Neural progenitor cell (in vitro differentiated cells): ENCODE results near the gene SAG. TPM values are rescaled to one million over a fixed set of nuclear protein-coding genes. Genes with fewer than 3 reads are reported as not detected.

Source experiments
- DNase-seq: peaks from one replicate; pipeline ENCODE4 v3.0.0-alpha.2; 2016; ENCODE audit warnings: low spot score
- H2AFZ ChIP-seq: fragments of 200-600 bp; sonication (generic); replicated peaks from 2 replicates; pipeline ENCODE4 v1.6.1; 2016; ENCODE audit warnings: antibody characterized with exemption
- H3F3A ChIP-seq: fragments of 200-600 bp; sonication (generic); 2 replicates; pipeline ENCODE4 v1.6.1; 2016; ENCODE audit warnings: antibody characterized with exemption, low read depth
- H3K27ac ChIP-seq: fragments of 200-600 bp; sonication (generic); 2 replicates; pipeline ENCODE4 v1.5.1; 2016; ENCODE audit warnings: mild to moderate bottlenecking
- H3K27me3 ChIP-seq: fragments of 200-600 bp; sonication (generic); 2 replicates; pipeline ENCODE4 v1.6.1; 2016; ENCODE audit warnings: mild to moderate bottlenecking, moderate library complexity
- H3K36me3 ChIP-seq: fragments of 200-600 bp; sonication (generic); 2 replicates; pipeline ENCODE4 v1.5.1; 2016
- H3K4me1 ChIP-seq: fragments of 200-600 bp; sonication (generic); 2 replicates; pipeline ENCODE4 v1.6.1; 2016; ENCODE audit warnings: mixed run types
- H3K4me2 ChIP-seq: fragments of 200-600 bp; sonication (generic); 2 replicates; pipeline ENCODE4 v1.6.1; 2016
- H3K4me3 ChIP-seq: fragments of 200-600 bp; sonication (generic); 2 replicates; pipeline ENCODE4 v1.5.1; 2016
- H3K79me2 ChIP-seq: fragments of 200-600 bp; sonication (generic); 2 replicates; pipeline ENCODE4 v1.6.1; 2016; ENCODE audit warnings: low read depth
- H3K9ac ChIP-seq: fragments of 200-600 bp; sonication (generic); 2 replicates; pipeline ENCODE4 v1.6.1; 2016
- H3K9me3 ChIP-seq: fragments of 200-600 bp; sonication (generic); 2 replicates; pipeline ENCODE4 v1.5.1; 2016; ENCODE audit warnings: low read depth
- H4K20me1 ChIP-seq: fragments of 200-600 bp; sonication (generic); 2 replicates; pipeline ENCODE4 v1.6.1; 2016; ENCODE audit warnings: low read depth
- H3K27ac Mint-ChIP-seq: 3 replicates; pipeline ENCODE4 v1.8.0; 2021; ENCODE audit warnings: mixed read lengths
- H3K27me3 Mint-ChIP-seq: 2 replicates; pipeline ENCODE4 v1.8.0; 2022; ENCODE audit warnings: low read depth, mild to moderate bottlenecking, inconsistent platforms, moderate library complexity, mixed read lengths; ENCODE audit not compliant: insufficient read depth
- H3K36me3 Mint-ChIP-seq: 3 replicates; pipeline ENCODE4 v1.8.0; 2021; ENCODE audit warnings: mixed read lengths
- H3K4me1 Mint-ChIP-seq: 3 replicates; pipeline ENCODE4 v1.8.0; 2021; ENCODE audit warnings: mixed read lengths
- H3K4me3 Mint-ChIP-seq: 3 replicates; pipeline ENCODE4 v1.8.0; 2021; ENCODE audit warnings: mild to moderate bottlenecking, moderate library complexity, mixed read lengths
- H3K9me3 Mint-ChIP-seq: 3 replicates; pipeline ENCODE4 v1.8.0; 2020; ENCODE audit warnings: mixed read lengths
- CTCF ChIP-seq: fragments of 200-600 bp; sonication (generic); IDR thresholded peaks from 2 replicates; pipeline ENCODE4 v1.5.1; 2017; ENCODE audit warnings: antibody characterized with exemption, mild to moderate bottlenecking
- EZH2 ChIP-seq: fragments of 200-600 bp; sonication (generic); IDR thresholded peaks from 2 replicates; pipeline ENCODE4 v1.6.1; 2017; ENCODE audit warnings: antibody characterized with exemption, mild to moderate bottlenecking, moderate library complexity
- EZH2phosphoT487 ChIP-seq: fragments of 200-600 bp; sonication (generic); IDR thresholded peaks from 2 replicates; pipeline ENCODE4 v1.6.1; 2017; ENCODE audit warnings: antibody characterized with exemption
- total RNA-seq: library from RNA; depleted of rRNA; stranded (reverse); fragments of >200 nt; gene quantifications from 2 replicates; pipeline ENCODE4 v1.2.3, GENCODE V29; 2015; ENCODE audit warnings: low replicate concordance

Gene SAG
- total RNA-seq, 1 donor from 2014 or later = not detected

GRCh38 chr2:233379441-233379840, 71.8 kb downstream of the SAG start:
- TF ChIP-seq CTCF (no peak), EZH2phosphoT487 (no peak), EZH2 (no peak)
- peaks cover 3% of the 10 kb centered on the region for H3K27me3 Mint-ChIP-seq

GRCh38 chr2:233380132-233380895, 72.7 kb downstream of the SAG start:
- peak overlapping the region; percentile 67 for H3K27ac Mint-ChIP-seq
- H3K4me2 ChIP-seq = no peak overlapping the region
- H3K9me3 Mint-ChIP-seq = peaks cover 2% of the 10 kb centered on the region

More at GRCh38 chr2:233379441-233379840, 71.8 kb downstream of the SAG start:
- Histone ChIP-seq H3K4me3 (no peak overlapping the region), H3K4me1 (peaks cover 13% of the 10 kb centered on the region), H3K79me2 (no peaks in the 10 kb centered on the region), H4K20me1 (peaks cover 8% of the 10 kb centered on the region), H3K9ac (no peak overlapping the region), H2AFZ (no peak overlapping the region), H3K27me3 (no peaks in the 10 kb centered on the region), H3K4me2 (no peak overlapping the region), H3K9me3 (no peaks in the 10 kb centered on the region), H3F3A (no peaks in the 10 kb centered on the region), H3K27ac (no peak overlapping the region), H3K36me3 (no peaks in the 10 kb centered on the region)
- Mint-ChIP-seq H3K9me3 (peaks cover 2% of the 10 kb centered on the region), H3K4me1 (peaks cover 18% of the 10 kb centered on the region), H3K36me3 (peaks cover 11% of the 10 kb centered on the region), H3K27ac (peak overlapping the region; percentile 10), H3K4me3 (no peak overlapping the region)
- no peak for DNase-seq

DNA sequence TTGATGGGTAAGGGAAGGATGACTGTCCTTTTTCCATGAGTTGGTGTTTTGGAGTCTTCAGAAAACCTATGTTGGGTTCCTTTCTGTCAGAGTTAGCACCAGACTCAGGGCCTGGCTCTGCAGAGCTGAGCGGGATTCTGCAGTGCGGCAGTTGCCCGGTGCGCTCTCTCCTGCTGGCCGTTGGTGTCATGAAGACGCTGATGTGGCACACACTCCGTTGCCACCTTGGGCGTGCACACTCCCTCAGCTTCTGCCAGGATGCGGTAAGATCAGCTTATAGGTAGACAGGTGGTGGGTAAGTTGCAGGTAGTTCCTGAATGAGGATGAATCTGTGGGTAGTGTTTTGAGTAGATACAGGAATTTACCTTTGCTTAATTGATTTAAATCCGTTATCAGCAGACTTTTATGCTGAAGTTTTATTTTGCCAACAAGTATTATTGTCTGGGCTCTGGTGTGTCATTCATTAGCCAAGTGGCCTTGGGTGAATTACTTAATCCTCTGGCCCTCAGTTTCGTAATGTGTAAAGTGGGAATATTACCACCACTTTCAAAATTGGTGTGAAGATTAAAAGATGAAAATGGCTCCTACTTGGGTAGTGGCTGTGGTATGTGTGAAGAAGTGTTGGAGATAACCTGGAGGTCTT, 73.5 kb downstream of the SAG start:
- no peaks in the 10 kb centered on the region for H3K9me3 ChIP-seq
- peaks cover 29% of the 10 kb centered on the region for H3K4me1 Mint-ChIP-seq
- no peak overlapping the region for H2AFZ ChIP-seq
- H3F3A ChIP-seq = no peaks in the 10 kb centered on the region
- no peaks in the 10 kb centered on the region for H3K79me2 ChIP-seq
- H3K4me3 ChIP-seq = no peak overlapping the region
- peaks cover 2% of the 10 kb centered on the region for H3K9me3 Mint-ChIP-seq
- peaks cover 3% of the 10 kb centered on the region for H3K27me3 Mint-ChIP-seq
- no peak overlapping the region for H3K9ac ChIP-seq
- H3K4me2 ChIP-seq = no peak overlapping the region
- H3K4me3 Mint-ChIP-seq = no peak overlapping the region
- H3K27me3 ChIP-seq = no peaks in the 10 kb centered on the region
- H3K27ac ChIP-seq = no peak overlapping the region
- DNase-seq = no peak
- H3K4me1 ChIP-seq = peaks cover 26% of the 10 kb centered on the region
- H4K20me1 ChIP-seq = peaks cover 8% of the 10 kb centered on the region
- H3K36me3 Mint-ChIP-seq = peaks cover 8% of the 10 kb centered on the region
- TF ChIP-seq CTCF (no peak), EZH2 (no peak), EZH2phosphoT487 (no peak)
- no peaks in the 10 kb centered on the region for H3K36me3 ChIP-seq
- H3K27ac Mint-ChIP-seq = no peak overlapping the region

More at GRCh38 chr2:233380132-233380895, 72.7 kb downstream of the SAG start:
- no peak overlapping the region for H3K4me3 Mint-ChIP-seq
- H3K36me3 Mint-ChIP-seq = peaks cover 11% of the 10 kb centered on the region
- H3K9me3 ChIP-seq = no peaks in the 10 kb centered on the region
- no peaks in the 10 kb centered on the region for H3F3A ChIP-seq
- DNase-seq = no peak
- peaks cover 22% of the 10 kb centered on the region for H3K4me1 ChIP-seq
- TF ChIP-seq EZH2phosphoT487 = no peak
- TF ChIP-seq EZH2 = no peak
- no peak for TF ChIP-seq CTCF
- H3K27me3 ChIP-seq = no peaks in the 10 kb centered on the region
- no peaks in the 10 kb centered on the region for H3K79me2 ChIP-seq
- H3K4me3 ChIP-seq = no peak overlapping the region
- H3K36me3 ChIP-seq = no peaks in the 10 kb centered on the region
- no peak overlapping the region for H2AFZ ChIP-seq
- peaks cover 8% of the 10 kb centered on the region for H4K20me1 ChIP-seq
- peaks cover 25% of the 10 kb centered on the region for H3K4me1 Mint-ChIP-seq
- H3K27ac ChIP-seq = no peak overlapping the region
- H3K9ac ChIP-seq = no peak overlapping the region
- peaks cover 3% of the 10 kb centered on the region for H3K27me3 Mint-ChIP-seq
